H1 (cell line): Measurements from ENCODE around the gene AIF1L. TPM values are rescaled to one million over a fixed set of nuclear protein-coding genes. Genes with fewer than 3 reads are reported as not detected.

Experiments used
- BCL11A ChIP-seq, 2 experiments: IDR thresholded peaks; one replicate each; pipeline ENCODE4 v1.6.1; 2011; ENCODE audit warnings: low read depth in 2 of 2, low read length in 2 of 2, mild to moderate bottlenecking in 2 of 2
- BRCA1 ChIP-seq: IDR thresholded peaks from 2 replicates; pipeline ENCODE4 v1.6.1; 2012; ENCODE audit warnings: low read depth, low read length, improper control_type of control experiment
- CBX5 ChIP-seq: fragments of 300-800, 300-1000 bp; sonication (generic); IDR thresholded peaks from 2 replicates; pipeline ENCODE4 v1.7.1; 2016; ENCODE audit warnings: antibody characterized with exemption, low read length, low read depth
- EGR1 ChIP-seq: IDR thresholded peaks from 2 replicates; pipeline ENCODE4 v1.6.1; 2011; ENCODE audit warnings: low read depth, low read length, borderline replicate concordance
- GABPA ChIP-seq: IDR thresholded peaks from 2 replicates; pipeline ENCODE4 v1.6.1; 2011; ENCODE audit warnings: mild to moderate bottlenecking, low read length, moderate library complexity, borderline replicate concordance; ENCODE audit not compliant: insufficient read depth
- HDAC6 ChIP-seq: IDR thresholded peaks from one replicate; pipeline ENCODE4 v1.7.1; 2012; ENCODE audit warnings: low read depth, mild to moderate bottlenecking, inconsistent platforms, low read length, moderate library complexity
- KDM5A ChIP-seq: fragments of 200-600 bp; IDR thresholded peaks from 2 replicates; pipeline ENCODE4 v1.7.1; 2012; ENCODE audit warnings: mild to moderate bottlenecking, low read length, inconsistent platforms, mixed read lengths
- MAFK ChIP-seq: IDR thresholded peaks from 2 replicates; pipeline ENCODE4 v1.6.1; 2012; ENCODE audit warnings: low read depth, mild to moderate bottlenecking, improper control_type of control experiment, low read length
- MAX ChIP-seq: IDR thresholded peaks from 2 replicates; pipeline ENCODE4 v1.6.1; 2012; ENCODE audit warnings: inconsistent platforms
- NANOG ChIP-seq: IDR thresholded peaks from 2 replicates; pipeline ENCODE4 v1.6.1; 2011; ENCODE audit warnings: low read length, low read depth, mild to moderate bottlenecking, inconsistent platforms; ENCODE audit not compliant: insufficient read depth, poor library complexity, severe bottlenecking
- RBBP5 ChIP-seq: IDR thresholded peaks from 2 replicates; pipeline ENCODE4 v1.7.1; 2012; ENCODE audit warnings: low read depth, mild to moderate bottlenecking, inconsistent platforms, low read length, moderate library complexity, borderline replicate concordance
- SIX5 ChIP-seq: IDR thresholded peaks from 2 replicates; pipeline ENCODE4 v1.6.1; 2011; ENCODE audit warnings: mild to moderate bottlenecking, low read depth, low read length
- polyA plus RNA-seq, 7 experiments: library from polyadenylated mRNA; depleted of rRNA in 3 of 7; stranded (reverse) in 5 of 7; unstranded in 2 of 7; fragments of >200 nt in 5 of 7; fragments of 200-250 nt in 2 of 7; gene quantifications; 1 replicate in 5 of 7; 2 replicates in 1 of 7; 4 replicates in 1 of 7; pipeline versions ENCODE4 v1.2.1 to v1.2.3, GENCODE V29; 2011 to 2013; ENCODE audit warnings: missing spikeins in 2 of 7, mixed read lengths in 2 of 7
- total RNA-seq: library from RNA; stranded (reverse); fragmentation: NEBNext Ultra II Directional; extraction: Animal tissue kit (Norgen Biotek cat#: 25700); gene quantifications from 2 replicates; pipeline ENCODE4 v1.2.1, GENCODE V29; 2021

Gene AIF1L
- total and polyA plus RNA-seq, 2 of the 8 experiments (the other 6 are each of a cell fraction or from before 2014, with no cell fraction given), result 70.7 to 149 TPM

- TF ChIP-seq NANOG, result no peak
- TF ChIP-seq MAX, result peak; percentile 76
- TF ChIP-seq SIX5, result no peak
- TF ChIP-seq BCL11A (IDR thresholded peaks at IDR 0.05; ENCODE audit: low read depth in 2 of 2, low read length in 2 of 2), result no peak
- no peak for TF ChIP-seq KDM5A
- TF ChIP-seq RBBP5, result no peak
- no peak for TF ChIP-seq CBX5
- peak; percentile 55; the same call in 1 of the 2 replicates for TF ChIP-seq GABPA
- no peak for TF ChIP-seq HDAC6
- no peak for TF ChIP-seq MAFK
- no peak for TF ChIP-seq EGR1
- TF ChIP-seq BRCA1, result no peak
These were observed 49.6 kb upstream of the AIF1L start (continued) for GRCh38 chr9:131046581-131047202.
